K562 (cell line): ENCODE measurements around the gene SLC14A1. TPM values are rescaled to one million over a fixed set of nuclear protein-coding genes. Genes with fewer than 3 reads are reported as not detected.

Source experiments
- ATAC-seq: fragments of 200-7000 bp; cut with Tn5 transposase; 3 replicates; pipeline ENCODE4 v1.9.1; 2020; ENCODE audit warnings: moderate library complexity
- BruUV-seq: library from RNA; stranded (reverse); fragments of 400-500 nt; replicated peaks from 2 replicates; lab custom pipeline; 2021; lab: Mats Ljungman, UMichigan
- CTCF ChIA-PET: fragments of 300-600 bp; formaldehyde crosslinking; extraction: SDS; loops from one replicate; lab custom pipeline; 2021; ENCODE audit warnings: low intra/inter-chr PET ratio; lab: Yijun Ruan, JAX
- POLR2A ChIA-PET: fragments of 300-600, 350-650 bp; sonication (Branson Sonifier 250); formaldehyde crosslinking; extraction: SDS; loops from one replicate; lab custom pipeline; 2021; ENCODE audit warnings: antibody characterized with exemption, inconsistent platforms; lab: Yijun Ruan, JAX
- DNase-seq, 4 experiments: peaks; one replicate each; pipeline versions ENCODE4 v3.0.0 to v3.0.0-alpha.2; 2011 to 2018; ENCODE audit warnings: low spot score in 3 of 4, mixed read lengths in 3 of 4; ENCODE audit errors: extremely low read depth in 1 of 4
- FAIRE-seq: peaks from 2 replicates; lab custom pipeline; 2011; peaks lifted over from hg19 to GRCh38; lab: Jason Lieb, UNC
- H2AFZ ChIP-seq: 2 replicates; pipeline ENCODE4 v1.6.0; 2011; ENCODE audit warnings: low read depth, low read length, control low read depth, inconsistent platforms
- H3K27ac ChIP-seq: fragments of 200-600 bp; 3 replicates; pipeline ENCODE4 v1.8.0; 2011; ENCODE audit warnings: low read depth, mild to moderate bottlenecking, control low read depth, inconsistent platforms, low read length, moderate library complexity, mixed read lengths; ENCODE audit errors: extremely low read depth
- H3K27me3 ChIP-seq, 2 experiments: fragments of 300-600 bp in 1 of 2; 2 replicates in 1 of 2; 3 replicates in 1 of 2; pipeline versions ENCODE4 v1.6.0 to v1.8.0; 2011; ENCODE audit warnings: inconsistent platforms in 2 of 2, low read length in 2 of 2, mild to moderate bottlenecking in 1 of 2, mixed read lengths in 1 of 2, moderate library complexity in 1 of 2; ENCODE audit not compliant: control insufficient read depth in 2 of 2, insufficient read depth in 2 of 2
- H3K36me3 ChIP-seq: fragments of 300-600 bp; 3 replicates; pipeline ENCODE4 v1.8.0; 2011; ENCODE audit warnings: mild to moderate bottlenecking, low read length, inconsistent platforms; ENCODE audit not compliant: control insufficient read depth, insufficient read depth
- H3K4me1 ChIP-seq, 2 experiments: fragments of 200-600 bp in 1 of 2; replicated peaks in 1 of 2; 2 replicates in 1 of 2; 3 replicates in 1 of 2; pipeline versions ENCODE4 v1.5.1 to v1.8.0; 2011; ENCODE audit warnings: inconsistent platforms in 2 of 2, low read length in 2 of 2, mild to moderate bottlenecking in 1 of 2, mixed read lengths in 1 of 2, moderate library complexity in 1 of 2; ENCODE audit not compliant: control insufficient read depth in 2 of 2, insufficient read depth in 2 of 2
- H3K4me2 ChIP-seq: 2 replicates; pipeline ENCODE4 v1.6.1; 2011; ENCODE audit warnings: low read length, control low read depth, inconsistent platforms, mixed read lengths; ENCODE audit not compliant: insufficient read depth
- H3K4me3 ChIP-seq: fragments of 200-600 bp; sonication (generic), shearing (Covaris generic); 2 replicates; pipeline ENCODE4 v1.5.1; 2016; ENCODE audit warnings: control low read depth, inconsistent platforms
- H3K79me2 ChIP-seq: fragments of 200-600 bp; 3 replicates; pipeline ENCODE4 v1.8.0; 2011; ENCODE audit warnings: low read length, inconsistent platforms; ENCODE audit not compliant: control insufficient read depth, insufficient read depth
- H3K9ac ChIP-seq, 2 experiments: 2 replicates each; pipeline versions ENCODE4 v1.6.0 to v1.6.1; 2011; ENCODE audit warnings: low read depth in 2 of 2, low read length in 2 of 2, control low read depth in 1 of 2, inconsistent platforms in 1 of 2, mild to moderate bottlenecking in 1 of 2, mixed read lengths in 1 of 2; ENCODE audit not compliant: insufficient read depth in 1 of 2
- H3K9me1 ChIP-seq: one replicate; pipeline ENCODE4 v1.6.0; 2011; ENCODE audit warnings: inconsistent platforms, mild to moderate bottlenecking, low read length, moderate library complexity; ENCODE audit not compliant: control insufficient read depth, insufficient read depth
- H3K9me3 ChIP-seq: replicated peaks from 2 replicates; pipeline ENCODE4 v1.5.1; 2011; ENCODE audit warnings: low read depth, low read length, inconsistent platforms; ENCODE audit not compliant: control insufficient read depth, insufficient read depth
- H4K20me1 ChIP-seq: replicated peaks from 2 replicates; pipeline ENCODE4 v1.6.1; 2011; ENCODE audit warnings: low read length, inconsistent platforms, mixed read lengths; ENCODE audit not compliant: control insufficient read depth, insufficient read depth
- CAMTA2 ChIP-seq: fragments of 250-450 bp; sonication (Bioruptor Pico); conservative IDR thresholded peaks from 2 replicates; pipeline ENCODE4 v1.5.1; 2022
- FOS ChIP-seq: IDR thresholded peaks from 3 replicates; pipeline ENCODE4 v1.6.1; 2011; ENCODE audit not compliant: insufficient read length; ENCODE audit errors: extremely low read depth
- JUNB ChIP-seq: fragments of 450-650 bp; formaldehyde crosslinking; conservative IDR thresholded peaks from 2 replicates; pipeline ENCODE4 v1.4.0; 2020; ENCODE audit warnings: mild to moderate bottlenecking
- MAFF ChIP-seq: IDR thresholded peaks from 2 replicates; pipeline ENCODE4 v1.6.1; 2012; ENCODE audit warnings: low read length, improper control_type of control experiment
- NR3C1 ChIP-seq: sonication (generic); formaldehyde crosslinking; IDR thresholded peaks from 2 replicates; pipeline ENCODE4 v1.8.1; 2022; ENCODE audit warnings: missing genetic modification reagents
- RBFOX2 ChIP-seq: fragments of 200-400 bp; formaldehyde crosslinking; IDR thresholded peaks from 2 replicates; pipeline ENCODE4 v1.6.1; 2017; ENCODE audit warnings: low read depth, mild to moderate bottlenecking, low read length, moderate library complexity
- ZNF253 ChIP-seq: fragments of 250-450 bp; sonication (Bioruptor Pico); conservative IDR thresholded peaks from 2 replicates; pipeline ENCODE4 v1.6.1; 2021; ENCODE audit warnings: mild to moderate bottlenecking
- WGBS: fragments of 100-300 bp; shearing (Covaris generic); methylation state at CpG from one replicate; pipeline ENCODE4 v1.1.6; 2016; ENCODE audit warnings: low coverage, mixed read lengths; ENCODE audit not compliant: insufficient coverage; ENCODE audit errors: missing lambda C conversion rate; 5-methylcytosine and 5-hydroxymethylcytosine counted together
- in situ Hi-C: fragments of 300-500 bp; cut with MboI; formaldehyde crosslinking; loops from 4 replicates; pipeline ENCODE4 v1.15.0; 2018; ENCODE audit warnings: inconsistent platforms, mixed read lengths
- intact Hi-C: fragments of 100-400 bp; cut with micrococcal nuclease; formaldehyde crosslinking; loops from 2 replicates; pipeline ENCODE4 v1.14.2; 2022
- polyA plus RNA-seq, 8 experiments: library from polyadenylated mRNA; depleted of rRNA in 4 of 8; stranded (reverse) in 5 of 8; unstranded in 3 of 8; fragments of >200 nt; fragmentation: Nextera tagmentation in 2 of 8; fragmentation: Illumina TruSeq in 1 of 8; extraction: Ambion mirVana in 2 of 8; extraction: Trizol in 1 of 8; gene quantifications; 2 replicates each; pipeline versions ENCODE4 v1.2.1 to v1.2.3, GENCODE V29; 2011 to 2014; ENCODE audit warnings: inconsistent platforms in 1 of 8, missing spikeins in 1 of 8
- total RNA-seq, 7 experiments: library from RNA; depleted of rRNA in 6 of 7; stranded (reverse); fragments of >200 nt in 6 of 7; fragmentation: Illumina TruSeq in 2 of 7; extraction: Trizol in 2 of 7; gene quantifications; 2 replicates each; pipeline versions ENCODE4 v1.2.1 to v1.2.3, GENCODE V29; 2011 to 2021; ENCODE audit warnings: low replicate concordance in 1 of 7
- TF ChIP-seq, protein P1 (sequence below): fragments of 250-450 bp; sonication (Bioruptor Pico); IDR thresholded peaks from 2 replicates; pipeline ENCODE4 v1.4.0; 2020; ENCODE audit warnings: mild to moderate bottlenecking, moderate library complexity
- TF ChIP-seq, protein P2 (sequence below), 2 experiments: fragments of 450-650 bp; formaldehyde crosslinking in 1 of 2; IDR thresholded peaks; 2 replicates each; pipeline versions ENCODE4 v1.4.0 to v1.6.1; 2014 to 2020; ENCODE audit warnings: mild to moderate bottlenecking in 2 of 2, borderline replicate concordance in 1 of 2, low read depth in 1 of 2
- TF ChIP-seq, protein P3 (sequence below): sonication (generic); formaldehyde crosslinking; IDR thresholded peaks from 2 replicates; pipeline ENCODE4 v1.8.0; 2022; ENCODE audit warnings: mild to moderate bottlenecking, missing genetic modification reagents, borderline replicate concordance

The SLC14A1 gene
- total and polyA plus RNA-seq, 9 of the 15 experiments (the other 6 are each of a cell fraction or from before 2014, with no cell fraction given): 0.14 to 0.40 (median 0.20) TPM; not detected in 6

DNA sequence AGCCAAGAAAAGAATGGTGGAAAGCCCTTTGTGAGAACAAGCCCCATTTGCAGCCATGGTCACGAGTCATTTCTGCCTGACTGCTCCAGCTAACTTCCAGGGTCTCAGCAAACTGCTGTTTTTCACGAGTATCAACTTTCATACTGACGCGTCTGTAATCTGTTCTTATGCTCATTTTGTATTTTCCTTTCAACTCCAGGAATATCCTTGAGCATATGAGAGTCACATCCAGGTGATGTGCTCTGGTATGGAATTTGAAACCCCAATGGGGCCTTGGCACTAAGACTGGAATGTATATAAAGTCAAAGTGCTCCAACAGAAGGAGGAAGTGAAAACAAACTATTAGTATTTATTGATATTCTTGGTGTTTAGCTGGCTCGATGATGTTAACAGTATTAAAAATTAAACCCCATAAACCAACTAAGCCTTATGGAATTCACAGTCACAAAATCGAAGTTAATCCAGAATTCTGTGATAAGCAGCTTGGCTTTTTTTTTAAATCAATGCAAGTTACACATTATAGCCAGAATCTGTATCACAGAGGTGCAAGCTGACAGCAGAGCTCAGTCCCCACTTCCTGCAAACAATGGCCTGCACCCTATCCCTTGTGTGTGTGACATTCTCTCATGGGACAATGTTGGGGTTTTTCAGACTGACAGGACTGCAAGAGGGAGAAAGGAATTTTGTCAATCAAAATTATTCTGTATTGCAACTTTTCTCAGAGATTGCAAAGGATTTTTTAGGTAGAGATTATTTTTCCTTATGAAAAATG lies 26.1 kb downstream of the SLC14A1 start:
- Histone ChIP-seq H4K20me1 (no peaks in the 10 kb centered on the region), H3K79me2 (no peaks in the 10 kb centered on the region), H3K9me3 (no peaks in the 10 kb centered on the region), H3K27ac (no peak overlapping the region), H3K9me1 (no peaks in the 10 kb centered on the region), H3K4me1 (no peaks in the 10 kb centered on the region), H3K4me2 (no peak overlapping the region), H3K27me3 (no peaks in the 10 kb centered on the region; a peak in 2 of 5 replicates), H3K4me3 (no peak overlapping the region), H3K9ac (no peak overlapping the region), H2AFZ (no peak overlapping the region), H3K36me3 (no peaks in the 10 kb centered on the region)
- 1% methylated on average over 6 of the region's 6 CpGs for WGBS
- BruUV-seq: no TSS peak
- in situ Hi-C loops: no loop called here
- ChIA-PET POLR2A (no interaction called here), CTCF (no interaction called here)
- intact Hi-C loops: no loop called here
- FAIRE-seq: no peak
- no peak for DNase-seq
- ATAC-seq: no peak
- TF ChIP-seq, protein P1, sequence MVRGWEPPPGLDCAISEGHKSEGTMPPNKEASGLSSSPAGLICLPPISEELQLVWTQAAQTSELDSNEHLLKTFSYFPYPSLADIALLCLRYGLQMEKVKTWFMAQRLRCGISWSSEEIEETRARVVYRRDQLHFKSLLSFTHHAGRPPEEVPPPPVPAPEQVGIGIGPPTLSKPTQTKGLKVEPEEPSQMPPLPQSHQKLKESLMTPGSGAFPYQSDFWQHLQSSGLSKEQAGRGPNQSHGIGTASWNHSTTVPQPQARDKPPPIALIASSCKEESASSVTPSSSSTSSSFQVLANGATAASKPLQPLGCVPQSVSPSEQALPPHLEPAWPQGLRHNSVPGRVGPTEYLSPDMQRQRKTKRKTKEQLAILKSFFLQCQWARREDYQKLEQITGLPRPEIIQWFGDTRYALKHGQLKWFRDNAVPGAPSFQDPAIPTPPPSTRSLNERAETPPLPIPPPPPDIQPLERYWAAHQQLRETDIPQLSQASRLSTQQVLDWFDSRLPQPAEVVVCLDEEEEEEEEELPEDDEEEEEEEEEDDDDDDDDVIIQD (CRISPR knock-in tag): no peak
- TF ChIP-seq, protein P2, sequence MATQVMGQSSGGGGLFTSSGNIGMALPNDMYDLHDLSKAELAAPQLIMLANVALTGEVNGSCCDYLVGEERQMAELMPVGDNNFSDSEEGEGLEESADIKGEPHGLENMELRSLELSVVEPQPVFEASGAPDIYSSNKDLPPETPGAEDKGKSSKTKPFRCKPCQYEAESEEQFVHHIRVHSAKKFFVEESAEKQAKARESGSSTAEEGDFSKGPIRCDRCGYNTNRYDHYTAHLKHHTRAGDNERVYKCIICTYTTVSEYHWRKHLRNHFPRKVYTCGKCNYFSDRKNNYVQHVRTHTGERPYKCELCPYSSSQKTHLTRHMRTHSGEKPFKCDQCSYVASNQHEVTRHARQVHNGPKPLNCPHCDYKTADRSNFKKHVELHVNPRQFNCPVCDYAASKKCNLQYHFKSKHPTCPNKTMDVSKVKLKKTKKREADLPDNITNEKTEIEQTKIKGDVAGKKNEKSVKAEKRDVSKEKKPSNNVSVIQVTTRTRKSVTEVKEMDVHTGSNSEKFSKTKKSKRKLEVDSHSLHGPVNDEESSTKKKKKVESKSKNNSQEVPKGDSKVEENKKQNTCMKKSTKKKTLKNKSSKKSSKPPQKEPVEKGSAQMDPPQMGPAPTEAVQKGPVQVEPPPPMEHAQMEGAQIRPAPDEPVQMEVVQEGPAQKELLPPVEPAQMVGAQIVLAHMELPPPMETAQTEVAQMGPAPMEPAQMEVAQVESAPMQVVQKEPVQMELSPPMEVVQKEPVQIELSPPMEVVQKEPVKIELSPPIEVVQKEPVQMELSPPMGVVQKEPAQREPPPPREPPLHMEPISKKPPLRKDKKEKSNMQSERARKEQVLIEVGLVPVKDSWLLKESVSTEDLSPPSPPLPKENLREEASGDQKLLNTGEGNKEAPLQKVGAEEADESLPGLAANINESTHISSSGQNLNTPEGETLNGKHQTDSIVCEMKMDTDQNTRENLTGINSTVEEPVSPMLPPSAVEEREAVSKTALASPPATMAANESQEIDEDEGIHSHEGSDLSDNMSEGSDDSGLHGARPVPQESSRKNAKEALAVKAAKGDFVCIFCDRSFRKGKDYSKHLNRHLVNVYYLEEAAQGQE (IDR thresholded peaks at IDR 0.05; ENCODE audit: borderline replicate concordance): no peak
- TF ChIP-seq, protein P2 (CRISPR knock-in tag; IDR thresholded peaks at IDR 0.05; ENCODE audit: low read depth): no peak
- no peak for TF ChIP-seq RBFOX2
- TF ChIP-seq, protein P3, sequence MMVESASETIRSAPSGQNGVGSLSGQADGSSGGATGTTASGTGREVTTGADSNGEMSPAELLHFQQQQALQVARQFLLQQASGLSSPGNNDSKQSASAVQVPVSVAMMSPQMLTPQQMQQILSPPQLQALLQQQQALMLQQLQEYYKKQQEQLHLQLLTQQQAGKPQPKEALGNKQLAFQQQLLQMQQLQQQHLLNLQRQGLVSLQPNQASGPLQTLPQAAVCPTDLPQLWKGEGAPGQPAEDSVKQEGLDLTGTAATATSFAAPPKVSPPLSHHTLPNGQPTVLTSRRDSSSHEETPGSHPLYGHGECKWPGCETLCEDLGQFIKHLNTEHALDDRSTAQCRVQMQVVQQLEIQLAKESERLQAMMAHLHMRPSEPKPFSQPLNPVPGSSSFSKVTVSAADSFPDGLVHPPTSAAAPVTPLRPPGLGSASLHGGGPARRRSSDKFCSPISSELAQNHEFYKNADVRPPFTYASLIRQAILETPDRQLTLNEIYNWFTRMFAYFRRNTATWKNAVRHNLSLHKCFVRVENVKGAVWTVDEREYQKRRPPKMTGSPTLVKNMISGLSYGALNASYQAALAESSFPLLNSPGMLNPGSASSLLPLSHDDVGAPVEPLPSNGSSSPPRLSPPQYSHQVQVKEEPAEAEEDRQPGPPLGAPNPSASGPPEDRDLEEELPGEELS (CRISPR knock-in tag): no peak
- no peak for TF ChIP-seq NR3C1 (CRISPR knock-in tag)
- no peak for TF ChIP-seq MAFF
- no peak for TF ChIP-seq FOS
- TF ChIP-seq JUNB (CRISPR knock-in tag): no peak
- TF ChIP-seq CAMTA2 (CRISPR knock-in tag): no peak
- no peak for TF ChIP-seq ZNF253 (CRISPR knock-in tag)
